Measurements from ENCODE around the gene C1orf21.

- TF ChIP-seq CTCF (optimal IDR thresholded peaks at IDR 0.05 in 1 of 3, IDR thresholded peaks at IDR 0.05 in 1 of 3, conservative IDR thresholded peaks at IDR 0.05 in 1 of 3; ENCODE audit: extremely low read depth in 1 of 3, insufficient read depth in 2 of 3, low read length in 3 of 3) (no peak), EZH2 (IDR thresholded peaks at IDR 0.05; ENCODE audit: low read length) (no peak)
Observed at GRCh38 chr1:184388319-184388889, 1.6 kb downstream of the C1orf21 start.
